GM18858 (cell line): ENCODE data around the gene SLC25A48.

ENCODE experiments used
- ATAC-seq: cut with Tn5 transposase; IDR thresholded peaks from one replicate; pipeline ENCODE4 v1.9.1; 2021; ENCODE audit not compliant: unreplicated experiment

The SLC25A48 gene

DNA sequence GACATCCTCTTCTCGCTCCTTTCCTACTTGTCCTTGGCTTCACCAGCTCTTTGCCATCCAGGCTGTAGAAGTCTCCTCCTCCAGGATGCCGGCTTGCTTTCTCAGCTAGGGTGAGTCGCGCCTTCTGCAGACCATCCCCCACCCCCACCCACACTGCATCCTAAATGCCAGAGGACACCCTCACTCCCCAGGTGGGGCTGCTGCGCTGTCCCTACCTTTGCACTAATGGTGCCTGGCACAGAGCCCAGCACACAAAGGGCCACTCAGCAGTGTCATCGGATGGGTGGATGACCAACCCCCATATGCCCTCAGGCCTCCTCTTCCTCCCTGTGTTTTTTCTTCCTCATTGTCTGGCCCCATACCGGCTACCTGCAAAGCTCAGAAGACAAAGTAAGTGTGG is 46.3 kb downstream of the SLC25A48 start:
- ATAC-seq: no peak

DNA sequence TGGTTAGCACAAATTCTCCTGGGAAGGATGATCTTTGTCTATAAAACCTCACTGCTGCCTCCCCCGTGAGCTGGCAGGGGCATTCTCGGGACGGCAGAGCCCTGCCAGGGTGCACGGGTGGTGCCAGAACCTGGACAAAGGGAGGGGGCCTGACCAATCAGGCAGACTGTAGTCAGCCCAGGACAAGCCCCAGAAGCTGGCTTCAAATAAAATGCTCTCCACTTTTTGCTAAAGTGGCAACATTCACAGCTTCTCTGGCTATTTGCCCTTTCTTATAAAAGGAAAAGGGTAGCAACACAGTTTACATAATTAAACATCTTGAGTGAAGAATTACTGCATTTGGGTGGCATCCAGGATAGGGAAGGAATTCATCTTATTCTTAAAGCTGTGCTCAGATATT is 46.8 kb downstream of the SLC25A48 start:
- ATAC-seq: no peak

DNA sequence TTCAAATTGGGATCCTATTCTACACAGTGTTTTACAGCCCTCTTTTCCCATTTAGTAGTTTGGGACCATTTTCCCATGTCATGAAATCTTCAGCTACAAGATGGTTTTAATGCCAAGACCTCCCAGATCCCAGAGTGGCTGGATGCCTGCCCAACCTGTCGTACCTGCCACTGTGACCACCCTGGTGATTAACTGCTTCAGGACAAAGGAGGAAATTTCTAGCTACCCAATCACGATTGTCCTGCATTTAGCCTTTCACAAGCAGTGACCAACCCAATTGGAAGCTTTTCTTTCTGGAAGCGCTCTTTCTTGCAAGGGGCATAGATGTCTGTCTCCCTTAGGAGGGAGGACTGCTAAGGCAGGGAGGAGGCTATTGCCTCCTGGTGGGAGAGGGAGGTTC is 47.4 kb downstream of the SLC25A48 start:
- ATAC-seq: no peak

DNA sequence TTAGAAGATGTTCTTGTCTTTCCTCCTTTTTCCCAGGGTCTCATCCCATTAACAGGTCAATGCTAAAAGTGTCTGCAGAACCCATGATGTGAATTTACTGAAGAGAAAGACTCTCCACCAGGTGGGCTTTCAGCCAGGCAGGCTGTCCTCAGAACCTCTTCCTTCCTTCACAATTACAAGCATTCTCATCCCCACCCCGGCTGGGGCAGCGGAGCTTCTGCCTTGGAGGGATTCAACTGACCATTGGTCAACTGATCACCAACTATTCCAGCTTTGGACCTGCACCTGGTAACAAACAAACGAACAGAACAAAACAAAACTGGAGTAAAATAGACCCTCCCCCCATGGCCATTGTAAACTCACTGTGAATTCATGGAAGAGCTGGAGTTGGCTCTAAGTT is 48.6 kb downstream of the SLC25A48 start:
- no peak for ATAC-seq

DNA sequence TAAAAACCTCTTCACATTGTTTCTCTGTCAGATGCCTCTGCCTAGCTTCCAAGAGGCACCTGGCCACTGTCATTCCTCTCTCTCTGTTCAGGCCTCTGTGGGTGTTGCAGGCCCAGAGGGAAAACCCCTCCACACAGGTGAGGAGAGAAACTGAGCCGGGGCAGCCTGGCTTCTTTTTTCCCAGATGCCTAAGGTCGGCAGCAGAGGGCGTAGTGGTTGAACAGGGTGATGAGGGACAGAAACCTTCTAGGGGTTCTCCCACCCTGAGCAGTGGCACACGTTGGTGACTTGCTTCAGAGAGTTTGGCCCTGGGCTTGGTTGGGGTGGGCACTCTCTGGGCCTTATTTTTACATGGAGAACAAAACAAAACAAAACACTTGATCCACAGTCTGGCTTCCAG is 49.0 kb downstream of the SLC25A48 start:
- ATAC-seq: no peak

DNA sequence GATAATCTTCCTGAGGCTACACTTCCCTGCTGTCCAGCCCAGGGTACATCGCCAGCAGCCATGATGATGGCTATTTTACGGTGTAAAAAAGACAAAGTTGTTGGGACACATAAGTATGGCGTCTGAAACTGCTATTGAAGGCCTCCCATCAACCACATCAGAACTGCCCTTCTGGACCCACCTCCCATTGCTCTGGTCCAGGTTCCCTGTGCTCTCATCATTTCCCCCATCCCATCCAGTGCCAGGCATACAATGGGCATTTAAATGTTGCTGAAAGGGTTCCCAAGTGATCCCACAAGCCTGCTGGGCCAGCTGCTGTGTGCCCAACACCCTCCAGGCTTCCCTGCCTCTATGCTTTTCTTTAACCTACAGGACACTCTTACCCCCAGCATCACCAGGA is 50.6 kb downstream of the SLC25A48 start:
- no peak for ATAC-seq

DNA sequence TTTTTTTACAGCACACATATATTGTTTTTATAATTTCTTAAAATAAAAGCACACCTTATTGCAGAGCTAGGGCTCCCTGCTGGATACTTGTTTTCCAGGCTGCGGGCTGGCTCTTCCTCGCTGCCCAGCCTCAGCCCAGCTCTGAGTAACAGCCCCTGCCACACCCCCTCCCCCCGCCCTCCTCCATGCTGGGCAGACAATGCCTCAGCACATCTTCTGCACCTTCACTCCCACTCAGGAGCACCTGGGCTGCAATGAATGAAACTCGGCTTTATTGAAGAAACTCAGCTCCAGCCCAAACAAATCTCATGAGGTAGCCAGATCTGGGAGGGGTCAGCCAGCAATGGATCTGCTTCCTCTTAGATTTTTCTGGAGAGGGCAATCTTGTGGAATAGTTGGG is 51.7 kb downstream of the SLC25A48 start:
- no peak for ATAC-seq

DNA sequence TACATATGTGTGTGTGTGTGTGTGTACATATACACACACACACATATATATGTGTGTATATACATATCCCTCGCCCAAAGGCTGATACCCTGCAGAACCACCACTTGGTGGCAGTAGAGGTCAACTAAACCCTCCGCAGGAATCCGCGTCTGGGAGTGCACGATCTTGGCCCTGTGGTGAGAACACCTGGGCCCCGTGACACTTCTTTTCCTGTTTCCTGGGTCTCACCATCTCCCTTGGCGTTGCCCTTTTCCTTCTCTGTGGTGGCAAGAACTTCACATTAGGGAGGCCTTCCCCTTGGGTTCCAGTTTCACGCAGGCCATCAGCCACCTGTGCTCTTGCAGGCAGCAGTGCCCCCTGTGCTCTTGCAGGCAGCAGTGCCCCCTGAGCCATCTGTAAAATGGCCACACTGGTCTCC is 53.0 kb downstream of the SLC25A48 start:
- peak; percentile 72 for ATAC-seq

DNA sequence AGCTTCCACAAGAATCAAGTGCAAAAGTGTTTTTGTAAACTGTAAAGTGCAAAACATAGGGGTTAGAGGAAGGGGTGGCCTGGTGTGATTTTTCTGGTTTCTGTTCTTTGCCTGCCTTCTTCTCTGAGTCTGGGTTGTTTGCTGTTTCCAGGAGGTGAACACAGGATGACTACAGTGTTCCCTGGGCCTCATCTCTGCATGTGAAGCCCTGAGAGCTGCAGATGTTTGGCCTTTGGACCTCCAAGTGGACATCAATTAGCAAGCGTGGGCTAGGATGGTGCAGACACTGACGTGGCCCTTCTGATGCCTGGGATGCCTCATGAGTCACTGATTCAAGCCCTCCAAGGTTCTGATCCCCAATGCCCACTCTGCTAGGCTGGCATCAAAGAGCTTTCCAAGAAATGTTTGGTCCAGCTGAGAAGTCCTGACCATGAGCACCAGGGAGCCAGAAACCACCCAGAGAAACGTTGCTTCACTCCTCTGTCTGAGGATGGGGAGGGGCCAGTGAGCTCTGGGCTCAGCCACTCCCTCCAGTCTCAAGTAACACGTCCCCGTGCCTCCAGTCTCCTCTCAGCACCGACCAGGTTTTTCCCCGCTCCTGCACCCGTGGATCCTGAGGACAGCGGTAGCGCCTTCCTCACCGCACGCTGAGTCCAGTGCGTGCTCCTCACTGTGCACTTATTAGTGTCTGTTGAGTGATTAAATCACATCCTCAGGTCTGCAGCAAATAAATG is 53.6 kb downstream of the SLC25A48 start:
- ATAC-seq: no peak

DNA sequence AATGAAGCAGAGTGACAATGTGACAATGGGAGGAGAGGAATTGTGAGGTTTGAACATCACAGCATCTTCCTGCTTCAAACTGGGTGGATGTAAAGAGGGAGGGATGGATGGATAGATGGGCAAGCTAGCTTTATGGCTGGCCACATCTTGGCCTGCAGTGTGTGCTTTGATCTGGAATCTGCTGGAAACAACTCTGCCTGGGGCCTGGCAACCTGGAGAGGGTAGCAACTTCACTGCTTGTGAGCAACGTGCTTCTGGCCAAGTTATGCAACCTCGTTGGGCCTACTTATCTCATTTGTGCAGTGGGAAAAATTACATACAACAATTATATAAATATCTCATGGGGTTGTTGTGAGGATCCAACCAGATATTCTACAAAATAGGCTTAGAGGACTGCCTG is 55.8 kb downstream of the SLC25A48 start:
- no peak for ATAC-seq

DNA sequence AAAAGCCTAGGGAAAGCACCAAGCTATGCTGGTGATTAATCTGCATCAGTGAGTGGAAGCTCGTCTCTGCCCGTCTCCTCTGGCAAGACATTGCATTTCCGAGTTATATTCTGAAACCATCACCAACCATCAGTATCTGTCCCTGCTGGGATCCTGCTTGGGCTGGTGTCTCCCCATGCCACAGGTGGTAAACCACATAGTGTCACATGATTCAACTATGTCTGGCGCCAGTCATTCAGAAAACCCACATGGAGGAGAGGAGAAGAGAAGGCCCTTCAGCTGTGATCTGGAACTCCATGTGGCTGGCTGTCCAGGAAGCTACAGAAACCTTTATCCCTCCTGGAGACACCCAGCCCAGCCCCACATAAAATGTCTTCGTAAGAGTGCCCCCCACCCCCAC is 56.4 kb downstream of the SLC25A48 start:
- ATAC-seq: peak; percentile 65

DNA sequence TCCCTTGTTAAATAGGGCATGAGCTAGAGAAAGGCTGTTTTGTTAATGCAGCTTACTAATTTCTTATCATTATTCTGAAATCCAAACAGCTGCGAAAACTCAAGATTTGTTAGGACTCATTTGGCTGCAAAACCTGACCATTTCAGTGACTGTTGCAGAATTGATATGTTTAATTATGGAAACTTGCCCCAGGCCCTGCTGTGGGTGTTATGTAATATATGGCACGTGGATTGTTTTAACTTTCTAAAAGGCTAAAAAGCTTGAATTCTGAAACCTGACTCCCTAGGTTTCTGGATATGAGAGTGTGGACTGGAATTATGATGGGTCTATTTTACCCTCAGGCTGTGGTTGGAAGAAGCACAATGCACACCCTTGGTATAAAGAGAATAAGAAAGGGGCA is 56.8 kb downstream of the SLC25A48 start:
- ATAC-seq: no peak

DNA sequence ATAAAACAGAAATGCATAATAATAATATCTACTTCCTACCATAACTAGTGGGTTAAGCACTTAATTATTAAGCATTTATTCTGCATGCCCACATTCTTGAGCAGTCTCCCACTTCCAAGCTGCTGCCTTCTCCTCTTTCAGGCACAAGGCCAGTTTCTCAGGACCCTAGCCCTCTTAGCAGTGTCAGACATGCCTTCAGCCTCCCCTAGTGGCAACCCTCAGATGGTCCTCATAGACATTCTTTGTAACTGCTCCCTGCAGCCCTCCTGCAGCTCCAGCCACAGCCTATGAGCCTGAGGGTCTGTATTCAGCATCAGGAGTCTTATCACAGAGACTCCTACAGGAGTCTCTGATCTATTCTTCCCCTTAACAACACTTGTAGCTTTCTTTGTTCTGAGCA is 57.3 kb downstream of the SLC25A48 start:
- ATAC-seq: no peak

DNA sequence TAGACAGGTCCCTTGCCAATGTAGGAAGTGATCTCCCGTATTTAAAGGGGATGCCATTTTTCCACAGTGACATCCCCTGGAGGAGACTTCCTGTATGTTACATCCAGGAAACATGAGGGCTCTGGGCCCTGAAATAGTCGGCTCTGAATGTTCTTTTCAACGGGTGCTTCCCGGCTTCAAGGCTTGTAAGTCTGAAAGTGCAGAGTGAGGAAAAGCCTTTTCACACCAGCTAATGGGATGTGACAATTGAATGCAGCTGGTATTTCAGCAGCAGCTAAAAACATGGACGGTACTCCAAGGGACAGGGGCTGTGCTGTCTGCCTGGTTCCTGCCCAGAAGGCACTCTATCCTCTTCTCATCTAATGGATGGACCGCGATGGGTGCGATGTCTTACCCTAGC is 59.8 kb downstream of the SLC25A48 start:
- no peak for ATAC-seq

DNA sequence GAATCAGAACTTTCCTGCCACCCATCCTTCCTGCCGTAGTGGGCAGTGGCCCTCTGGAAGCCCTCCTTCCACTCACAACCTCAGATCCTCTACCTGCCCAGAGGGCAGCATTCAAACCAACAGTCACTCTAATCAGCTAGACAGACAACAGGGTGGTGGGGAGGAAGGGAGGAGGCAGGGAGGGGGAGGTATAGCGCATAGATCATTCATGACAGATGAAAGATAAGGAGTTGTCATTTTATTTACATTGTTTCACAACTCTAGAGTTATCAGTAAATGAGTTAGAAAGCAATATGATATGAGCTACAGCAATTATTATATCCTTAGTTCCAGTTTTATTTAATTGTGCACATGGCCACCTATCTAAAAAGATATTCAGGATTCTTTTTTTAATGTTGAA is 60.3 kb downstream of the SLC25A48 start:
- no peak for ATAC-seq

DNA sequence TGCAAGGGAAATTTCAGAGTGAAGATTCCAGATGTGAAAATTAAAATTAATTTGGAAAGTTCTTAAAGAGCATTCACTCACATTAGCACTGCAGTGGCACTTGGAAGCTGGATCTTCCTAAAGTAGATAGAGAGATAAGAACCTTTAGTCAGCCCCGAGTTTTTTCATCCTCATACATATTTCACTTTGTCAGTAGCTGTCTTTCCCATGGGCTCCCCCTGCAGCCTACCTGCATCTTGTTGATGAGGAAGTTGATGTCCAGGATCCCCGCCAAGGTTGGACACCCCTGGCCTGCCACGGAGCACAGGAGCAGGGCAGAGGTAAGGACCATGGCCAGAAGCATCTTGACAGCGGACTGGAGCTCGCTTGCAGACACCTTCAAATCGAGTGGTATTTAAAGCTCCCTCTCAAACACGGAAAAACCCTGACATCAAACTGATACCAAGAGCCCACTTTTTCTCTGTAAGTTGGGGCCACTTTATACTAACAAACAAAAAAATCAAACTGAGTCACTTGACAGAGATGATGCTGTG is 61.1 kb downstream of the SLC25A48 start, which contains the start of gene IL9:
Gene IL9 (minus strand): TSS at position 368 of the 533 bp plus-strand sequence. CDS start 25 bp downstream, at position 343.
- ATAC-seq: no peak

DNA sequence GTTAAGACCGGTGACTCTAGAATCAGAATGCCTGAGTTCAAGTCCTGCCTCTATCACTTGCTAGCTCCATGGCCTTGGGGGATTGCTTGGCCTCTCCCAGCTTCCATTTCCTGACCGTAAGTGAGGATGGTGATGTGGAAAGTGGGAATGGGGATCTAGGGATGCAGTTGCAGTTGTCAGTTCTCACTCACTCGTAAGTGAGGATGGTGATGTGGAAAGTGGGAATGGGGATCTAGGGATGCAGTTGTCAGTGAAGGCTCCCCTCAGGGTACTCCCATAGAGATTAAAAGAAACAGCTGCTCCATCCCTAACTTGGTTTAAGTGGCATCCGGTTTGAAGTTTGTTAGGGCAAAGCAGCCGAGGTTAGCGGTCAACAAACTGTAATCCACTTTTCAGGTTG is 64.2 kb downstream of the SLC25A48 start:
- ATAC-seq: no peak

DNA sequence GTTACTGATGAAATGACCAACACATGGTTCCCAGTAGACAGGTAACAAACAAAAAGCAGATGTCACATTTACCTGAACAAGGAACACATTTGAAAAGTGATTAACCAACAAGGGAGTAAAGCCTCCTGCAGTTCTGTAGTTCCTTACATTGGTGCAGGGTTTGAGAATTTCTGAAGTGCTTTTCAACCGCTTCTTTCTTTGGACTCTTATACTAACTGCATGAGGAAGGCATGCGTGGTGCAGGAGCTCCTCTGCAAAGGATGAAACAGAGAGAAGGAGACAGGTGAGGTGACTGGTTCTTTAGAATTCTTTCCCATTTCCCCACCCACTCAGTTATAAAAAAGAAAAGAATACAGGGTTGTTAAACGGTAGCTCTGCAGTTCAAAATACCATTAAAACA is 65.8 kb downstream of the SLC25A48 start:
- ATAC-seq: no peak

DNA sequence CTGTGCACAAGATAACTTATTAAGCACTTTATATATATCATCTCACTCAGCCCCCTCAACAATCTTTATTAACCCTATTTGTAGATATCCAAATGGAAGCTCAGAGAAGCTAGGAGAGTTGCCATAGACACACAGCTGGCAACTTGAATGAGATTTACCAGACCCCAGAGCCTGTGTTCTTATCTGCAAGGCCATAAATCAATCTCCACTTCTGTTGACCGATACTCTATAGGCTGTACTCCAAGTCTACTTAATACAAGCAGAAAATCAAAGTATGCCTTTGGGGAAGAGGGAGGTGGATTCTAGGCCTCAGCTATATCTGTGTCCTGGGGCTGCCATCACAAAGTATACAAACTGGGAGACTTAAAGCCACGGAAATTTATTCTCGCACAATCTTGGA is 67.2 kb downstream of the SLC25A48 start:
- no peak for ATAC-seq

DNA sequence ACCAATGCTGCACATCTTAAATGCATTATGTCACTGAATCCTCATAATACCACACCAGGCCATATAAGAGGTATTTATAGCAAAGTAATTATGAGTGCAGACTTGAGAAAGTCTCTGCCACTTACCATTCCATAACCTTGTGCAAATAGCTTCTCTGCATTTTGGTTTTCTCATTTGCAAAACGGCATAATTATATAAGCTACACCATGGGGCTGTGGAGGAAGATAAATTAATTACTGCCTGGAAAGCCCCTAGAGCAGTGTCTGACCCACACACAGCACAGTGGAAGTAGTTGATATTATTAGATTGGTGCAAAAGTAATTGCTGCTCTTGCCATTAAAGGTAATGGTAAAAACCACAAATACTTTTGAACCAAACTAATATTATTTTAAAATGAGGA is 70.7 kb downstream of the SLC25A48 start:
- ATAC-seq: no peak

DNA sequence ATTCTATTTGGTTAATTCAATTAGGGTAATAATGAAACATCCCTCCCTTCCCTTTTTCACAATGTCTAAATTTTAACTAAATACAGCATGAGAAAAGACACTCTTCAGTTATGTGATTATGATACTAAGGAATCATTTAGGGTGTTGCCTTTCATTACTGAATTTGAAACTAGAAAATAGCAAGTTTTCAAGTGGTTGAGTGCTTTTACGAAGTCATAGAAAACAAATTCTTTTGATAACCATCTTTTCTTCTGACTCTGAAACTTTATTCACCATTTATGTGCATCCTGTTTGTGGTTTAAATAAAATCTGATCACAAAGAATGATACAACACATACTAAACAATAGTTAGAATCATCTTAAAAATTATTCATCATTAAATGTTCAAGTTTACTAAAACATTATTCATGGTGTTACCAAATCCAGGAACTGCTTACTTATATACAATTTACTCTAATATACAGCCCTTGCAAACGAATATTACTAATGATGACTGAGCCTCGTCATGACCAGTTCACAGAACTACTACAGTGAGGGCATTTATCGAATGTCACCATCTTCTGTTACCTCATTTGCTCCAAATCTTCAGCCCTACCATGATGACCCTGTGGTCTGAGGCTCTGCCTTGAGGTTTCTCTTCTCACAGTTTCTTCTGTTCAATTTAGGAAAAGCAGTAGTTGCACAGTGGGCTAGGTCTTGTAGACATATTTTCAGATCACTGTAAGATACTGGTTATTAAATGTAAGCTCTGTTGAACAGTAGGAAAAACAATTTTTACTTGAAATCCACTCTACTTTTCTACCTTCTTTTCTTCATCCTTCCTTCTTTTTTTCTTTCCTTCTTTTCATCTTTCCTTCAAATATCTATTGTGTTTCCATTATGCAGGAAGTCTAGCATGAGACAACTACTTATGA is 79.5 kb downstream of the SLC25A48 start:
- ATAC-seq: no peak

DNA sequence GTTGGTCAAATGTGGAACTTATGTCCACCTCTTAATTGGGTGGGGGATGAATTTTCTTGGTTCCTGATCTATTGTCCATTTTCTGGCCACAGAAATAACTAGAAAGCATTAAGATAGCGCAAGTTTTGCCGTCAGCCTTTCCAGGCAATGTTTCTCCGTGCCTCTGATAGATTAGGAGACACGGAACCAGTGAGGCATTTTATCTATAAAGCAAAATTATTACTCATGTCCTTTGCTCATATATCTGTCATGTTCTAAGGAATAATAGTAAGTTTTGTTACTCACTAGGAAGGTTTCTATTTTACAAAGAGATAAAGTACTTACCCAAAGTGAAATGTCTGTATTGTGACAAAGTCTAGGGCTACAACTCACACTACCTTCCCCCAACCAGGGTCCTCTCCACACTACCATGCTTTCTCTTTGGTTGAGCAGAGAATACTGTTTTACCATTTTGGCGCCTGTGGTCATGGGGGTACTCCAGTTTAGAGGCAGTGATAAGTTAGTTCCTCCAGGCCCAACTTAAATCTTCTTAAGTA is 81.1 kb downstream of the SLC25A48 start:
- no peak for ATAC-seq
